Left lung (tissue), 10 donors: Measurements from ENCODE around the gene GIMAP1. TPM values are rescaled to one million over a fixed set of nuclear protein-coding genes. Genes with fewer than 3 reads are reported as not detected.

Experiments
- ATAC-seq: fragments of 200-7000 bp; cut with Tn5 transposase; one replicate; pipeline ENCODE4 v1.9.1; 2020; ENCODE audit warnings: moderate library complexity
- DNase-seq, 4 donors: peaks; one replicate each; pipeline ENCODE4 v3.0.0-alpha.2; 2013 to 2020
- H3K27ac ChIP-seq, 2 donors: fragments of 200-600 bp; sonication (generic) in 1 of 2; one replicate each; pipeline versions ENCODE4 v1.5.0 to v1.8.0; 2020 to 2021
- H3K27me3 ChIP-seq, 2 donors: fragments of 200-600 bp; sonication (generic) in 1 of 2; one replicate each; pipeline versions ENCODE4 v1.5.0 to v1.8.0; 2020 to 2021
- H3K36me3 ChIP-seq, 2 donors: fragments of 200-600 bp; sonication (generic) in 1 of 2; one replicate each; pipeline versions ENCODE4 v1.5.0 to v1.8.0; 2020 to 2021
- H3K4me1 ChIP-seq, 2 donors: fragments of 200-600 bp; one replicate each; pipeline ENCODE4 v1.8.0; 2021
- H3K4me3 ChIP-seq, 2 donors: fragments of 200-600 bp; sonication (generic) in 1 of 2; one replicate each; pipeline versions ENCODE4 v1.5.0 to v1.8.0; 2020 to 2021; ENCODE audit warnings: mild to moderate bottlenecking in 1 of 2
- H3K9me3 ChIP-seq, 2 donors: fragments of 200-600 bp; sonication (generic) in 1 of 2; one replicate each; pipeline versions ENCODE4 v1.5.0 to v1.8.0; 2020 to 2021
- intact Hi-C, 2 donors: fragments of 100-400 bp; cut with DNase I; formaldehyde crosslinking; loops; one replicate each; pipeline versions ENCODE4 v1.11.2 to v1.14.2; 2022
- polyA plus RNA-seq, 6 donors: library from polyadenylated mRNA; unstranded; fragments of 120-200 nt; gene quantifications; one replicate each; pipeline ENCODE4 v1.2.1, GENCODE V29; 2013; ENCODE audit not compliant: insufficient read length in 6 of 6
- total RNA-seq, 2 donors: library from RNA; stranded (reverse); fragmentation: NEBNext Ultra II Directional; extraction: Animal tissue kit (Norgen Biotek cat#: 25700); gene quantifications; one replicate each; pipeline ENCODE4 v1.2.1, GENCODE V29; 2021
- TF ChIP-seq, protein P1 (sequence below), 2 donors: fragments of 200-600 bp; sonication (generic) in 1 of 2; IDR thresholded peaks; one replicate each; pipeline versions ENCODE4 v1.5.0 to v1.8.0; 2021; ENCODE audit warnings: antibody characterized with exemption in 2 of 2
- donor health status: DM: no; HTN: yes; CAD: no.
- donor health status: DM: no; HTN: no; CAD: no.

Gene GIMAP1
- total and polyA plus RNA-seq, 8 donors = 4.2 to 11.3 (median 5.7) TPM

DNA sequence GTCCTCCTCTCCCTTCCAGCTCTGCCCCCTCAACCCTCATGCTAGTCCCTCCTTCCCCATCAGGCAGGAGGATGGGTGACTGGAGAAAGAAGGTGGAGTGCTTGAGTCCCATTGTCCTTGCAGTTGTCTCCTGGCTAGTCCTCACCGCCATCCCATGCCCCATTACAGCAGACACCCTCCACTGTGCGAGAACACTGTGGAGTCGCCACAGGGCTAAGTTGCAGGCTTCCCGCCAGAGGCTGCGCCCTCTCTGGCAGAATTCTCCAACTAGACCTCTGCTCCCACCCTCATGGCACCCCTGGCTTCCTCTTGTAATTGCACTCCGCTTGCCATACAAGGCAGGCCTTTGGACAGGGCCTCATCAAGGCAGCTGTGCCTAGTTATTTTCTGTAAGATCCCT is 27.8 kb upstream of the GIMAP1 start:
- ATAC-seq (no peak), DNase-seq (no peak)
- Histone ChIP-seq H3K4me1 (peaks cover 0 to 51% of the 10 kb centered on the region in 2 donors), H3K36me3 (peaks cover 0 to 37% of the 10 kb centered on the region in 2 donors), H3K9me3 (no peaks in the 10 kb centered on the region), H3K4me3 (peak overlapping the region in 1 of 2 donors; percentile 28), H3K27ac (no peak overlapping the region), H3K27me3 (no peaks in the 10 kb centered on the region)
- TF ChIP-seq, protein P1, sequence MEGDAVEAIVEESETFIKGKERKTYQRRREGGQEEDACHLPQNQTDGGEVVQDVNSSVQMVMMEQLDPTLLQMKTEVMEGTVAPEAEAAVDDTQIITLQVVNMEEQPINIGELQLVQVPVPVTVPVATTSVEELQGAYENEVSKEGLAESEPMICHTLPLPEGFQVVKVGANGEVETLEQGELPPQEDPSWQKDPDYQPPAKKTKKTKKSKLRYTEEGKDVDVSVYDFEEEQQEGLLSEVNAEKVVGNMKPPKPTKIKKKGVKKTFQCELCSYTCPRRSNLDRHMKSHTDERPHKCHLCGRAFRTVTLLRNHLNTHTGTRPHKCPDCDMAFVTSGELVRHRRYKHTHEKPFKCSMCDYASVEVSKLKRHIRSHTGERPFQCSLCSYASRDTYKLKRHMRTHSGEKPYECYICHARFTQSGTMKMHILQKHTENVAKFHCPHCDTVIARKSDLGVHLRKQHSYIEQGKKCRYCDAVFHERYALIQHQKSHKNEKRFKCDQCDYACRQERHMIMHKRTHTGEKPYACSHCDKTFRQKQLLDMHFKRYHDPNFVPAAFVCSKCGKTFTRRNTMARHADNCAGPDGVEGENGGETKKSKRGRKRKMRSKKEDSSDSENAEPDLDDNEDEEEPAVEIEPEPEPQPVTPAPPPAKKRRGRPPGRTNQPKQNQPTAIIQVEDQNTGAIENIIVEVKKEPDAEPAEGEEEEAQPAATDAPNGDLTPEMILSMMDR (IDR thresholded peaks at IDR 0.05) = no peak
- intact Hi-C loops = no loop called here

DNA sequence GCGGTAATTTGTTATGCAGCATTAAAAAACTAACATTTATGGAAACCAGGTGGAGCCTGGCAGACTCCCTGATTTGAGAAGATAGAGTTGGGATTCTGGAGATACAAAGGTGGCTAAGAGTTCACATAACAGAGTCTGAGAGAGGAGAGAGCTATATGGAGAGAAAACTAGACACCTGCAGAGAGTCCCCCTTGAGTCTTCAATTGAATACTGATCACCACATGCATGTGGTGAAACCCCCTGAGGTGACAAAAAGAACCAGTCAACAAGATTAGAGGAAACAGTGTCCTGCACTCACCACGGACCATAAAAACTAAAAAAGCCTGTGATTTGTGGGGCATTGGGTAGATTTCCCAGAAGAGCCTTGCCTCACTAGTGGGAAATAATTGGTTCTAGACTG is 20.8 kb upstream of the GIMAP1 start:
- H3K9me3 ChIP-seq = peaks cover 0 to 45% of the 10 kb centered on the region in 2 donors
- no peaks in the 10 kb centered on the region for H3K27me3 ChIP-seq
- no peak overlapping the region for H3K27ac ChIP-seq
- ATAC-seq (no peak), DNase-seq (no peak)
- TF ChIP-seq, protein P1 (IDR thresholded peaks at IDR 0.05) = no peak
- no peaks in the 10 kb centered on the region for H3K4me1 ChIP-seq
- H3K4me3 ChIP-seq = no peak overlapping the region
- H3K36me3 ChIP-seq = peaks cover 0 to 22% of the 10 kb centered on the region in 2 donors
- intact Hi-C loops = no loop called here

DNA sequence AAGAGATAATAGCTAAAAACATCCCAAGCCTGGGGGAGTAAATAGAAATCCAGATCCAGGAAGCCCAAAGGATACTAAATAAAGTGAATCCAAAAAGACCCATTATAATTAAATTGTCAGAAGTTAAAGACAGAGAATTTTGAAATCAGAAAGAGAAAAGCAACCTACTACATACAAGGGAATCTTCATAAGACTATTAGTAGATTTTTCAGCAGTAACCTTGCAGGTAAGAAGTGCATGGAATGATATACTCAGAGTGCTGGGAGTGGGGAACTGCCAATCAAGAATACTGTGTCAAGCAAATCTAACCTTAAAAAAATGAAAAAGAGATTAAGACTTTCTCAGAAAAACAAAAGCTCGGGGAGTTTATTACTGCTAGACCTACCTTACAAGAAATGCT is 13.2 kb upstream of the GIMAP1 start:
- TF ChIP-seq, protein P1 (IDR thresholded peaks at IDR 0.05) = no peak
- DNase-seq (no peak), ATAC-seq (no peak)
- Histone ChIP-seq H3K4me1 (no peaks in the 10 kb centered on the region), H3K36me3 (no peaks in the 10 kb centered on the region), H3K27me3 (no peaks in the 10 kb centered on the region), H3K9me3 (peaks cover 7 to 80% of the 10 kb centered on the region in 2 donors), H3K27ac (no peak overlapping the region), H3K4me3 (no peak overlapping the region)
- intact Hi-C loops = no loop called here

DNA sequence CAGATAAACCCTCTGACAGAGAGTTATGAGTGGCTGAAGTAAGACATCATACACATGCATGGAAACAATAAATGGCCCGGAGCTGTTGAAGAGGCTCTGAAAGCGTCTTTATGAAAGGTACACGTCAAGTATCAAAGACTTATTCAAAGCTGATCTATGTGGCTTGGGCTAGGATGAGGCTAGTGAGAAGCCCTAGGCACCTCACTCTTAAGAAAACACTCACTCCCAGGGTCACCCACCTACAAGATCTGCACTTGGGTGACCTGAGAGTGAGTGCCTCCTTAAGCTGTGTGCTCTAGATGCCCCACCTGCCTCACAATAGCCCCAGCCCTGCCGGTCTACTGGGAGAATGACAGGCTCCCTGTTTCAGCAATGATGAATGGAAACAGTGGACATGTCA is 1.1 kb upstream of the GIMAP1 start:
- no peak for ATAC-seq
- H3K4me1 ChIP-seq = peaks cover 0 to 26% of the 10 kb centered on the region in 2 donors
- intact Hi-C loops = no loop called here
- H3K9me3 ChIP-seq = peaks cover 0 to 16% of the 10 kb centered on the region in 2 donors
- no peaks in the 10 kb centered on the region for H3K27me3 ChIP-seq
- H3K36me3 ChIP-seq = peaks cover 0 to 10% of the 10 kb centered on the region in 2 donors
- TF ChIP-seq, protein P1 (IDR thresholded peaks at IDR 0.05) = no peak
- no peak overlapping the region for H3K4me3 ChIP-seq
- DNase-seq = no peak
- H3K27ac ChIP-seq = peak overlapping the region in 1 of 2 donors; percentile 79

DNA sequence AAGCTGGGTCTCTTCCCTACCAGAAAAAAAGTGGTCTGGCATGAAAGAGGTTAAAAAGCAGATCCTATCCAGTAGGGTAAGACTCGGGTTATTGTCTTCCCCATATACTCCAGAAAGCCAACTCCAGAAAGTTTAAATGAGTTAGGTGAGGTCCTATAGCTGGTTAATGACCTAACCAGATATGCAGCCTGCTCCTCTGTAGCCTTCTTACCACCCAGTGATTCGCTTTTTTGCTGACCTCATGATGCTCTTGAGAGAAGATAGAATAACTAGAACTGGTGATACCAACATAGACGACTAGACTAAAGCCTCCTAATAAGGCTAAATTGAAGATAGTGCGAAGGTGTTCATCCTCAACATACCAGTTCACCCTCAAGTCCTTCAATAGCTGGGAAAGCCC is 675 bp upstream of the GIMAP1 start:
- Histone ChIP-seq H3K27ac (peak overlapping the region; percentile 57 to 79), H3K4me3 (peak overlapping the region in 1 of 2 donors; percentile 57), H3K4me1 (peaks cover 0 to 30% of the 10 kb centered on the region in 2 donors), H3K9me3 (peaks cover 0 to 16% of the 10 kb centered on the region in 2 donors), H3K27me3 (no peaks in the 10 kb centered on the region), H3K36me3 (peaks cover 0 to 14% of the 10 kb centered on the region in 2 donors)
- DNase-seq (no peak), ATAC-seq (no peak)
- intact Hi-C loops = no loop called here
- TF ChIP-seq, protein P1 (IDR thresholded peaks at IDR 0.05) = no peak
